Fibroblast of upper back skin (primary cell): ENCODE data around the gene GRB10.

Experiments
- DNase-seq: peaks from one replicate; pipeline ENCODE4 v3.0.0-alpha.2; 2013

GRB10 gene

DNA sequence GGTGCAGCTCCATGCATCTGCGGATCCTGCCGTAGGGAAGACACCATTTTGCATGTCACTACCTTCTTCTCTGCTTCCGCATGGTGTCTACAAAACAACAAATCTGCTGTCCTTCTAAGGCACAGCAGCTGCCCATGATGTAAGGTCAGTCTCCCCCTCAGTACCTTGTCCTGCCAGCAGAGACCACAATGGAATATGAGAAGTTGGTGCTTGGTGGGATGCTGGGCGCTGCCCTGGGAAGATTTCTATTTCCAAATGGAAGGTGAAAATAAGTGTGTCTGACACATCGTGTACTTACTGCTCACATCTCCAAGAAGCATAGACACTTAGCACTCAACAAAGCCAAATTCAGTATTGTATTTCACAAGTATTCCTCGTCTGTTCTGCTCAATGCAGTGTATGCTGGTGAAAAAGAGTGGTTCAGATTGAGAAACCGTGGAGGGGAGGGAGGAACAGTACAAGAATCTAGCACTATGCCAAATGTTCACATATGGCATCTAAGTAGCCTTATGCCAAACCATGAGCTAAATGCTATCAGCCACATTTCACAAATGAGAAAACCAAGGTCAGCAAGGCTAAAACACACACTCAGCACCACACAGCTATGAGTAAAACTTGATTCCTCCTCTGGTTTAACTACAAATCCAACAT is 95.0 kb downstream of the GRB10 start:
- peak; percentile 53 for DNase-seq

DNA sequence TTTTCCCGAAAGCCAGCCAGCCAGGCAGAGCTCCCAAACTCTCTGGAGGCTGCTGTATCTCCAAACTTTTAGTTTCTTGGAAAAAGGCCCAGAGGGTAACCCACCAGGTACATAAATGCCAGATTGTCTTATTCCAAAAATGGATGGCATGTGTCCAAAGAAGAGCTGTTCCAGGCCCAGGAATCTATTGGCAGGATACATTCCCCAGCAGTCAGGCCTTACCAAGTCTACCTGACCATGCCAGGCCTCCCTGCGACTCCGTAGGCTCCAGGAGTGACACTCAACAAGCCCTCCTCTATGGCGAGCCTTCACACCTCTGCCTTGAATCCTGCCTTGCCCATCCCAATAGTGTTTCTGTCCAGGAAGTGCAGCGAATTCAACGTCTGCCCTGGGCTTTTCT is 95.6 kb downstream of the GRB10 start:
- DNase-seq, result no peak

DNA sequence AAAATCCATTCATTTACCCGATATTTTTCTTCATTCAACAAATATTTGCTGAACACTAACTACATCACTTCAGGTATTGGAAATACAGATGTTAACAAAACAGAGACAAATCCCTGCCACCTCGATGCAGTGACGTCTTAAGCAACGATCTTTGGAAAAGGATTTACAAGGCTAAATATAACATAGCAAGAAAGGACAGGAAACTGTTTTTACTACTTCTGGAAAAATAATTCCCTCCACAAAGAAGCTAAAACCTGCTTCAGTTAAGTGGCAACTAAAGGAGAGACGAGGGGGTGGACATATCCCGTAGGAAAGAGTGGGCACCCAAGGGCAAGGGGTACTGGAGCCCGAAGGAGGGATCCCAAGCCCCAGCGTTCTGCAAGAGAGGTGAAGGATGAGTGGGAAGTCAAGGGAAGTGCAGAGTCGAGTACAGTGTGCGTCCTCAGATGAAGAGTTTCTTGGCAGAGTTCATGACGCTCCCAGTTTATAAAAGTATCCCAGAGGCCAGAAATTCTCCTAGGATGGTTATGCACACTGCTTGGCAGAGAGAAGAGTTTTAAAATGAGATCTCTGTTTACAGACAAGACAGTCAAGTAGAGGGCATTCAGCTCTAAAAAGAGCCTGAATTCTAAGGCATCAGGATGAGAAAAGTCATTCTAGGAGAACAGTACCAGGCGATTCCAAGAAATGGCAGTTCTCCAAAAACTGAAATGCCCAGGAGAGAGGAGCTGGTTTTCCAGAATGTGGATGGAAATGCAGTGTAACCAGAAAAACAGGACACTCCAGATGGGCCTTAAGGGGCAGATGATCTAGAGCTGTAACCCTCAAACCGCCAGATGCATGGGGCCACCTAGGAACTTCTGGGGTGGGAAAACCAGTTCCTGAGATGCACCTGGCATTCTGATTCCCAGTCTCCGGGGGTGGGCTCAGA is 97.3 kb downstream of the GRB10 start:
- DNase-seq, result no peak

DNA sequence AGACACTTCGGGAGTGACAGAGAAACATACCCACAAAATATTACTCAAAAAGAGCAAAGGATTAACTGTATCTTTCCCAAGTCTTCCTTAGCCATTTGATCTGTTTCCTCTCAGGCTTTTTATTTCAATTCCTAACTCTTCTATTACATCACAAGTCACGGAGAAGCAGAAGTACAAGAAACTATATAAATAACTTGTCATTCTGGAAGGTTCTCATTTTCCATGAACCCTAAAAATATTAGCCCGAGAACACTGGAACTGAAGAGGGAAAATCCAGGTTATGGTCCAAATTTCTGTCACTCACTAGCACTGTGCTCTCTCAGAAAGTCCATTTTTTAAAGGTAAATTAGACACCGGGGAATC is 98.0 kb downstream of the GRB10 start:
- DNase-seq, result no peak

DNA sequence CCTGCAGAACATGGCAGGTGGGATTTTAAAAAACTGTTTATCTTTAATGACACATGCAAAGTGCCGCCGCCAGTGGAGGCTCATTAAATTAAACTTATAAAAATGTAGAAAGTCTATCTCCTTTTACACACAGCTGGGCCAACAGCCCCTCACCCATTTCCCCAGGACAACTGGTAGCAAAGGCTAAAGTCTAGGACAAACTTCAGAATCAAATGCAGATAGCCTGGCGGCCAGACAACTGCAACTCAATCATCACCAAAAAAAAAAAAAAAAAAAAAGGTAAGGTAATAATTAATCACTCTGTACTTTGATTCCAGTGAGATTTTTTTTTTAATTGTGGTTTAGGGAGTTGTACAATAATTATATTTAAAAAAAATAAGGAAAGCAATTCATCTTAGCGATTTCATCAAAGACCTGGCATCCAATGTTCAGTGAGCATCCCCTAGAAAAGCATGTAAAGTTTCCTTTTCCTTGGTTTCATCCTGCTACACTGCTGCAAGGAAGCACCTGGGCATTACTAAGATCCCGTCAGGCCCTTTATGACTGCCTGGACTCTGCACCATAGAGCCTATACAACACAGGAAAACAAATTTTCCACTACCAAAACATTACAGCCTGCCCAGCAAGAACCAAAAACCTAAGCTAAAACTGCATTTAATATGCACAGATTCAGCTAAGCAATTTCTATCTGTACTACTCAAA is 98.5 kb downstream of the GRB10 start:
- DNase-seq, result no peak

DNA sequence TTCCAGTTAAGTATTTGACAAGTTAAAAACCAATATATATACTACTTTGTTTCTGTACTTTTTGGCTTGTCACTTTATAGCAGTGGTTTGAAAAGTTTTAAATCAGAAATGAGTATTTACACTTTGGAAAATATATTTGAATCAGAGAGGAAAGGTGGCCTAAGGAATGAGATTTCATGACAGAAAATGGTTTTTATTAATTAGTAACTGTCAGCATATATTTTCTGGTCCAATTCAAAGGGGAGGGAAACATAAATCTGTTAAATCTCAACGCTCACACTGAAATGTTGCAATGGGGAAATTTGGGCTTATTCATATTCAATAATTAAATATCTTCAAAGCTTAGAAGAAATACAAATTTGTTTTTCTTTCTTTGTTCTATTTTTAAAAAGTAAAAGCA is 100.1 kb downstream of the GRB10 start:
- no peak for DNase-seq

DNA sequence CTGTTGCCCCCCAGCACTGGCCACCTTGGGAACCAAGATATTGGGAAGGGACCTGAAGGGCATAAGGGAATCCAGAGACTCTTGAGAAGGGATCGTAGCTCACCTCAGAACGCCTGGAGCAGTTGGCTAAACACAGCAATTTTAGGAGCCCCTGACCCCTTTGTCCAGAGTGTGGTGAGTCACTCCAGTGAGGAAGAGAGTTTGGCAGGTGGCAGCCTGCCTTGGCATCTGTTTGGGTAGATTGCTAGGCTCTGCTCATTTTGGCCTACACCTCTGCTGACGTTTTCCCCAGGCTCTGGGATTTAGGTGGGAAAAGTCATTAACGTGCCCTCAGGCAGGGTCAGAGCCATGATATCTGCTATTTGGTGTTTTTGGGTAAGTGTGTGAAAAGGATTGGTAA is 100.6 kb downstream of the GRB10 start:
- no peak for DNase-seq

DNA sequence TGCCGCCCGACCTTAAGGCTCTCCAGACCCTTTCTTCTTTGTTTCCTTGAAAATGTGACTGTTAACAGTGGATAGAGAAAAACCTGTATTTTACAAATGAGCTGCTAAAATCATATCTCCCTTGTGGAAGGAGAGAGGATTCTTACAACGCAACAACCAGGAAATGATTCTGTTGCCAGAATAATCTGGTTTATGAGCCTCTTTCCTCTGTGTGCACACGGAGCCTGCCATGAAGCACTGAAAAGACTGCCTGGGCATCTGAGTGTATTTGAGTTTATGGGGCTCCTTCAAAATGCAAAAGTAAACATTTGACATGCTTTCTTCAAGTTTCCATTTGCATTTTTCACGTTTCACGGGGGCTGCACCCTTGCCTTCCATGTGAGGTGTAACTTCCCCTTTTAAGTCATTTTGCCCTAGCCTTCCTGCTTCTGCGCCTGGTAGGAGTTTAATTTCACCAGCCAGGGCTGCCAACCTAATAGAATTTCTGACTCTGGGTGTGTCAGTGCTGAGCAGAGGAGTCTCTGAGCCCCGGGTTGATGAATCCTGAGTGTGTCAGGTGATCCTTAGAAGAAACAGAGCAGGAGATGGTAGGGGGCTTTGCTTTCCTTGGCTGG is 101.2 kb downstream of the GRB10 start:
- no peak for DNase-seq

DNA sequence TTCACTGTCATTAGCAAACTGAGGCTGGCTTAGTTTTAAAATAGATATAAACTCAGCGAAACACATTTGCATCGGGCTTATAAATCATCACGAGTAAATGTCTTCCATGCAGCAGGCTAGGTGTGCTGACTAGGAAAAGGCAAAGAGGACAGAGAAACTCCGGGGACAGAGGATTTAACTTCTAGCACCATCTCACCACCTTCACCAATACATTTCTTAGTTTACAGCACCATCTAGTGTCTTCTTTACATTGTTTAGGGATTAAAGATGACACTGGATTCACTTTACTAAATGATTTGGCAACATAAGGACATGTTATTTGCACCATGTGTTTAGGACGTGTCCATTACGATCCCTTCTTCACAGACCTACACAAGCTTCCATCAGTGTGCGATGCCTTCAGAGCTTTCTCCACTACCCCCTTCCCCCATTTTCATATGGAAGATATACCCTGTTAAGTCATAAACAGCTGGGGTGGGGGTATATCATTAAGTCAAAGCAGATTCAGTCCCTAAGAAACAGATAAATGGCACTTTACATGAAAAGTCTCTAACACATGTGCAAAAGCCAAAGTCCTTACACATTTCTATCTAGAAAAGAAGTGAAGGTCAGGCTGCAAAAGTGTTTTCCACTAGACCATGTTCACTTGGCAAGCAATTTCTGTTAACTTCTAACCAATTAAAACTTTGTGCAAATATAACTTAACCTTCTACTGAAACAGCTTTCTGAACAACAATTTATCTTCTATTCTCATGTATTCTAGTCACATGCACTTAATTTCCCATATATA is 103.3 kb downstream of the GRB10 start:
- DNase-seq, result peak; percentile 49

DNA sequence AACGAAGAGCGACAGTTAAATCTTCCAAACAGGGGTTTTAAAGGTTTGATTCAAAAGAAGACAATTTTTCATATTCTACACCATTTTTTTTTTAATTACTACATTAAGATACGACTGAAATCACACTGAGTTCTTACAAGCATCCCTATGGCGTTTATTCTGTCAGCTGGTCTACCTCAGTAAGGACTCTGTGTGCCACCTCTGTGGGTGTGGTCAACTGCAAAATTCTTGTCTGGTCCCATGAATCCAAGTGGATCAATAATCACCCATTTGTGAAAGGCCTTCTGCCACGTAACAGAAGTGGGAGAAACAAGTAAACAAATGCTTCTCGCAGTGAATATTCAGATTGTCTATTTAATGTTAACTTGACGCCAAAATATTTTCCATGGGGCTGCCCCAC is 104.1 kb downstream of the GRB10 start:
- no peak for DNase-seq

DNA sequence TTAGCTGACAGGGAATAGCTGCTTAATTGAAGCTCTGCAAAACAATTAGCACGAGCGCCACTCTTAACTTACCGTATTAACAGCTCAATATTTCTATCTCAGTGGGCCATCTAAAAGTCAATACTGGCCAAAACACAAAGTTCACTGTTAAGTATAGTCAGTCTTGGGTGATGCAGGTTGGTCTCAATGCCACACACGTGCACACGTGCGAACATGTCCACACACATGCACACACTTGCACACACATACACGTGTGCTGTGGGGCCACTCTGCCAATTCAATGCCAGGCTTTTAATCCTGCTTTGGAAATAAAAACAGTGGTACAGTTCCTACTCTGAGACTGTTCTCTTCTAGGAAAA is 105.1 kb downstream of the GRB10 start:
- no peak for DNase-seq

DNA sequence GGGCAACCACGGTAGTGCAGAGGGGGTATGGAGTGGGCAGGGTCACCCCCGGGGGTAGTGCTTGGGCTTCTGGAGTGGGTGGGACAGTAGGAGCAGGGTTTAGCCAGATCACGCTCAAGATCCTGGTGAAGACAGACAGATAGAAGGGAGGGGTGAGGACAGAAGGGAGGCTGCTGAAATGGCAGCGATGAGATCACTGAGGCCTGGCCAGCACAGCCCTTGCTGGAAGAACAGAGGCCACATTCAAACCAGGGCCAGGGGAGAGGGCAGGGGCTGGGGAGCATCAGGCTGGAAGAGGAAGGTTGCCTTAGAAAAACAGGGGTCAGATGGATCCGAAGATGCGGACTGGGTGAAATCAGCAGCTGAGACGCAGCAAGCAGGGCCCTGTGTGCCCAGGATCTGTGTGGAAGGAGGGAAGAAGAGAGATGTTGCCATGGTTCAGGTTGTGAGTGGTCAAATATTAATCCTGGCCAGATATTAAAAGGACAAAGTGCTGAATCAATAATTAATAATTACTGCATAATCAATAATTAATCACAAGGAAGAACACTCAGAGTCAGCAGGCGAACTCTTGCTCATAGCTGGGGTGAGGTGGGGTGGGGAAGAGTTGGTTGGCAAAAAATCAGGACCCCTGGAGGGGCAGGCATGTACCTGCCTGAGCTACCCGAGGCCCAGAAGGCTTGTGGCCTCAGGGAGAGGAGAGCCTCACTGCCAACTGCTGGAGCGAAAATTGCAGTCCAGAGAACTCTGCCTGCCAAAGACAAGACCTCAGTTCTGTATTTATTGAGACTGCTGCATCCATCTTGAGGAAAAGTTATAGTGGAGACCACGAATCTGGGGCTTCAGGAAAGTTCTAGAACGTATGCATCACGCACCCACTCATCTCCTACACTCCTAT is 105.7 kb downstream of the GRB10 start:
- no peak for DNase-seq

DNA sequence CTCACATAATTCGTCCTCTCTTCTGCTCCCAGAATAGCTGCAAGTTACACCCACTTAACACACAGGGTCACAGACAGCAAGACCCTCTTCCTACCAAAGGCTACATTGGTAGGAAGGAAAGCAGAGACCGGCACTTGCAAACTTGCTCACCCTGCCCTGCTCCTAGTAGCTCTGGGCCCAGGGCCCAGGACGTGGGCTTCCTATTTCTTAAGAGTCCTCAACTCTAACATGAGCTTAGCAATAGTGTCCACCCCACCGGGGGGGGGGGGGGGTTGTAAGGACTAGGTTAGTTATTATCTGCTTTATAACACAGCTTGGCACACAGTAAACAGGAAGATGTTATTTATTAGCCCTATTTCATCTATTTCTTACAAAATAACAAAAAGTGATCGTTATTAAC is 106.6 kb downstream of the GRB10 start:
- no peak for DNase-seq

DNA sequence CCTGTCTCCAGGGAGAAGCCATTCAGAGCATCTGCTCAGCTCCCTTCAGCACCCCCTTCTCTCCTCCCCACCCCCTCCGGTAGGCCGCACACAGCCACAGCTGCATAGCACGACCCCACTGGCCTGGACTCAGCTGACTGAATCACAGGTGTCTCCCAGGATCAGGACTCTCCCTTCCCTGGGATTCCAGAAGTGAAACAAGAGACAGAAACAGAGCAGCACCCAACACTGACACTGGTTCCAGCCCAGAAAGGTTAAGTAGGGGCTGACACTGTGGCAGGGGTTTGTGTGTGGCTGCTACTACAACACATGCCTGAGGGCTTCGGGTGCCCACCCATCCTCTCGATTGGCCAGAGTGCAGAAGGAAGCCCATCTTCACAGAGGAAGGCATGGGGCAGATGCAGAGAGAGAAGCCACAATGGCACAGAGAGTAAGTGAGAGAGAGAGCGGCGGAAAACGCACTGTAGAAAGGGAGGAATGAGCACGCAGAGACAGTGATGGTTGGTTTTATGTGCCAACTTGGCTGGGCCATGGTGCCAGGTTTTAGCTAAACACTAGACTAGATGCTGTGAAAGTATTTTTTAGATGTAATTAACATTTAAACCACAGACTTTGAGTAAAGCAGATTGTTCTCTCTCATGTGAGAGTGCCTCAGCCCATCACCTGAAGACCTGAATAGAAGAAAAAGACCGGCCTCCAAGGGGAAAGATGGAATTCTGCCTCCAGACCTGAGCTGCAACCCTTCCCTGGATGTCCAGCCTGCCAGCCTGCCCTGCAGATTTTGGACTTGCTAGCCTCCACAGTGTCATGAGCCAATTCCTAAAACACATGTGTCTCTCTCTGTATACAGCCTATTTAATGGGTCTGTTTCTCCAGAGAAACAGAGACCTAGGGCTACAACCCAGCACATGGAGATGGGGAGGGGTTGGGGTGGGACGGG is 107.5 kb downstream of the GRB10 start:
- no peak for DNase-seq

DNA sequence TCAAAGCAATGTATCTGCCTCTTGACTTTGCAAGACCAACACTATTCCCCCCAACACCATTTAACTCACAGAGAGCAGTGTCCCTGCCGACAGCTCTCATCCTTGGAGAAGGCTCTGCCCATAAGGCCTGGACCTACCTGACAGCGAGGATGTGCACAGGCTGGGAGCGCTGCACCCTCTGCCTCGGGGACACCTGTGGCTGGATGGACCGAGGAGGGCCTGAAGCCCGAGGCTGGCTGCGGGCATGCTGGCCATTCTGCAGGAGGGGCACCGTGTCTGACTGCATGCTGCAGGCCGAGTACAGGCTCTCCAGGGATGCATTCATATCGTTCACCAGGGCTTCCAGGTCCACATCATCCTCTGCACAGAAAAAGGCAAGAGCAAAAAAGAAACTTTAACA is 108.4 kb downstream of the GRB10 start:
- no peak for DNase-seq

DNA sequence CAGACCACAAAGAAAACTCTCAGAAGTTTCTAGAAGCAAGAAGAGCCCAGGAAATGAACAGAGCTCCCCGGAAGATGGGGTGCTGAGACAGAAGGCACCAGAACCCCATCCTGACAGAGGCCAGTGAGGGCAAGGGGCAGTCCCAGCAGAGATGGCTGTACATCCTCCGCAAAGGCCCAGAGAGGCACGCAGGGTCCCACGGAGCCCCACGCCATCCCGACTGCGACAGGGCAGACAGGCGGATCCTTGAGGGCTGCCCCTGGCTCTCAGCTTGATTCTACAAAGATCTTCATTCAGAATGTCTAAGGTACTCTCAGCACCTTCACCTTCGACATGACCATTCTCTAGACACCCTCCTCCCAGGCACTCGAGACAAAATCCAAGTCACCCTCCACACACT is 109.6 kb downstream of the GRB10 start:
- DNase-seq, result no peak

DNA sequence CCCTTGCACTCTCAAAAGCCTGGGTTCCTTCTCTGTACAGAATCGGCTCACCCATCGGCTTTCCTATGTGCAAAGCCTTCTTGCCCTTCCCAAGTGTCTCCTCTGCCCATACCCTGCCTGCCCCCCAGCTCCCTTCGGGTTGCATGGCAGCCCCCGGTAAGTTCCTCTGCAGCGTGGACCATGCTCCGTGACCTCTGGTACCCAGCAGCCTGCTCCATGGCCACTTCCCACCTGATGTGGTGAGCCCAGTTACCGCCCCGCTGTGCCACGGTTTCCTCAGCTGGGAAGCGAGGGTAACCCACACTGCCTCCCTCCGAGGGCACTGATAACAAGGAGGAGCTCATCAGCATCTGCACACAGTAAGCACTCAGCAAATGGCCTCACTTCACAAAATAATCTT is 110.7 kb downstream of the GRB10 start:
- no peak for DNase-seq

DNA sequence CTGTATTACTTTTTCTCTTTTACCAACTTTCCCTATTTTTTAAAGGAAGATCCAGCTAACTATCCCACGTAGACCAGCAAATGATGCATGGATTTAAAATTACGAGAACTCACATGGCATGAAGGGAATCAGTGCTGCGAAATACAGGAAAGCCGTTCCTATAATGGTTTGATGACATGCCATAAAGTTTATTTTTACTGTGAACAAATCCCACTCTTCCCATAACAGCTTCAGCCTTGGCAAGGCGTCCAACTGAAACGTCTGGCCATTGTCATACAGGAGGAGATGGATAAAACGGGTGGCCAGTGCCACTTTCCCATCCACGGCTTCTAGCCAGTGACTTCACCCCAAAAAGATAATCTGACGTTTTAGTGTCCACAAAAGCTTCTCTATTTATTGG is 111.3 kb downstream of the GRB10 start:
- no peak for DNase-seq

DNA sequence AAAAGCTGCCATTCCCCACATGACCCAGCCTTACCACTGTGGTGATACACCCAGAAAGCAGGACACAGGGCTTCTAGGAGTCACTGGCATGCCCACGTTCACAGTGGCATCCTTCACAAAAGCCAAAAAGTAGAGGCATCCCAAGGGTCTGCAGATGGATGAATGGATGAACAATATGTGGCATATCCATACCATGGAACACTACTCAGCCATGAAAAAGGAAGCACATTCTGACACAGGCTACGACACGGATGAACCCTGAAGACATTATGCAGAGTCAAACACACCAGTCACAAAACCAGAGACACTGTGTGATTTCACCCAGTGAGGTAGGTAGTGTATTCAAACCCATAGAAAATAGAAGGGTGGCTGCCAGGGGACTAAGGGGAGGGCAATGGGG is 112.8 kb downstream of the GRB10 start:
- no peak for DNase-seq

DNA sequence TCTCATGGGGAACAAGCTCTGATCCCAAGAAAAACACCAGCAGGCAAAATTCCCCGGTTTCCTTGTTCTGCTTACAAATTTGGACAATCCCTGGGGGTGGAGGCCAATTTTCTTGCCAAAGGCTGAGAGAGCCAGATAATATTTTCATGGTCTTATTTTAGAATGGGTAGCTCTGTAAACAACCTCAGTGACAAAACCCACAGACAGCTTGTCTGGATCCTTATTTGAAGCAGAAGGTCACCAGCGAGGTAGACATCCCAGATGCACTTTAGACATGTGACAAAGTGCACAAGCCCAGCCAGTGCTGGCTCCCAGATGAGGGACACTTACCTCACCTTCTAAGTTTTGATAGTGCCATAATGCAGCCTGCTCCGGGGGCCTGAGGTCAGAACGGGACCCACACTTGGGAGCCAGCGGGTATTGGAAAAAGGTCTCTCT is 114.9 kb downstream of the GRB10 start:
- no peak for DNase-seq
